CD4-positive, CD25-positive, alpha-beta regulatory T cell (primary cell): ENCODE data around the gene TINAGL1. TPM values are rescaled to one million over a fixed set of nuclear protein-coding genes. Genes with fewer than 3 reads are reported as not detected.

Source experiments
- ATAC-seq, 2 donors: fragments of 150-1000 bp; cut with Tn5 transposase; one replicate each; pipeline ENCODE4 v1.10.0; 2021; ENCODE audit warnings: low read depth in 2 of 2, moderate number of reproducible peaks in 2 of 2, moderate library complexity in 1 of 2
- DNase-seq, 3 donors: peaks; one replicate each; pipeline versions ENCODE4 v3.0.0 to v3.0.0-alpha.2; 2012 to 2022; ENCODE audit warnings: mixed read lengths in 1 of 3
- H3K27ac ChIP-seq: one replicate; pipeline ENCODE4 v1.7.0; 2013; ENCODE audit warnings: mild to moderate bottlenecking, low read length; ENCODE audit not compliant: insufficient read depth, poor library complexity, severe bottlenecking
- H3K27me3 ChIP-seq: one replicate; pipeline ENCODE4 v1.7.0; 2013; ENCODE audit warnings: low read length; ENCODE audit not compliant: control insufficient read depth, insufficient read depth
- H3K36me3 ChIP-seq: one replicate; pipeline ENCODE4 v1.7.0; 2013; ENCODE audit warnings: mild to moderate bottlenecking, low read length, moderate library complexity; ENCODE audit not compliant: control insufficient read depth, insufficient read depth
- H3K4me1 ChIP-seq: 2 replicates; pipeline ENCODE4 v1.7.0; 2013; ENCODE audit warnings: mild to moderate bottlenecking, low read length; ENCODE audit not compliant: insufficient read depth, control insufficient read depth, poor library complexity, severe bottlenecking
- H3K4me3 ChIP-seq: one replicate; pipeline ENCODE4 v1.7.0; 2013; ENCODE audit warnings: low read depth, mild to moderate bottlenecking, low read length, moderate library complexity
- H3K9me3 ChIP-seq, 2 experiments: 1 replicate in 1 of 2; 2 replicates in 1 of 2; pipeline ENCODE4 v1.7.0; 2013; ENCODE audit warnings: low read length in 2 of 2, mild to moderate bottlenecking in 1 of 2, moderate library complexity in 1 of 2; ENCODE audit not compliant: control insufficient read depth in 2 of 2
- H3K27ac Mint-ChIP-seq, 3 donors: one replicate each; pipeline ENCODE4 v1.8.0; 2020 to 2022; ENCODE audit warnings: mild to moderate bottlenecking in 3 of 3, mixed read lengths in 3 of 3, moderate library complexity in 2 of 3
- H3K27me3 Mint-ChIP-seq: one replicate; pipeline ENCODE4 v1.8.0; 2022; ENCODE audit warnings: mild to moderate bottlenecking, mixed read lengths
- H3K36me3 Mint-ChIP-seq: one replicate; pipeline ENCODE4 v1.8.0; 2020; ENCODE audit warnings: mixed read lengths
- H3K4me1 Mint-ChIP-seq, 4 donors: one replicate each; pipeline ENCODE4 v1.8.0; 2020 to 2022; ENCODE audit warnings: mixed read lengths in 4 of 4, mild to moderate bottlenecking in 1 of 4
- H3K4me3 Mint-ChIP-seq, 4 donors: one replicate each; pipeline ENCODE4 v1.8.0; 2020 to 2022; ENCODE audit warnings: mild to moderate bottlenecking in 4 of 4, mixed read lengths in 4 of 4, moderate library complexity in 3 of 4
- H3K9me3 Mint-ChIP-seq, 7 donors: one replicate each; pipeline ENCODE4 v1.8.0; 2020 to 2022; ENCODE audit warnings: mixed read lengths in 7 of 7, mild to moderate bottlenecking in 3 of 7, moderate library complexity in 2 of 7
- polyA plus RNA-seq, 4 donors: library from polyadenylated mRNA; unstranded; fragments of 300-500 nt; fragmentation: Illumina TruSeq; gene quantifications; one replicate each; pipeline ENCODE4 v1.2.3, GENCODE V29; 2021
- total RNA-seq: library from RNA; stranded (reverse); gene quantifications from one replicate; pipeline ENCODE4 v1.2.3, GENCODE V29; 2022

Gene TINAGL1
- total and polyA plus RNA-seq, 5 donors from 2014 or later: not detected

DNA sequence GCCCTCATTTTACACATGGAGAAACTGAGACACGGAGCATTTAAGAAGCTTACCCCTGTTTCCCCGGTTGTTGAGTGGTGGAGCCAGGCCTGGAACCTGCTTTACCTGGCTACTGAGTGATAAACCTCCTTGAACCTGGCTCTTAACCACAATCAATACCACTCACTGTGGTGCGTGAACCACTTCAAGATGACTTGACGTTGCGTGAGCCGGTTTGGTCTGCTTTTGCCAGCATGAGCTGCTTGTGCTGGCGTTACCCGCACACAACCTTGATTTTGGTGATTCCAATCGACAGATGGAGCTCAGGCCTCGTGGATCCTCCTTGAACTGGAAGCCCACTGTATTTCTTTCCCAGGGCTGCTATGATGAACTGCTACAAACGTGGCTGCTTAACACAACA lies 6.1 kb upstream of the TINAGL1 start:
- no peaks in the 10 kb centered on the region for H3K36me3 ChIP-seq
- Mint-ChIP-seq H3K4me3 (no peak overlapping the region), H3K27me3 (peaks cover 35% of the 10 kb centered on the region), H3K27ac (no peak overlapping the region), H3K4me1 (no peaks in the 10 kb centered on the region), H3K36me3 (no peaks in the 10 kb centered on the region), H3K9me3 (no peaks in the 10 kb centered on the region)
- no peak overlapping the region for H3K27ac ChIP-seq
- DNase-seq: no peak
- H3K27me3 ChIP-seq: peaks cover 2% of the 10 kb centered on the region
- no peaks in the 10 kb centered on the region for H3K9me3 ChIP-seq
- no peaks in the 10 kb centered on the region for H3K4me1 ChIP-seq
- no peak for ATAC-seq
- H3K4me3 ChIP-seq: no peak overlapping the region

- Histone ChIP-seq H3K4me3 (no peak overlapping the region), H3K4me1 (no peaks in the 10 kb centered on the region), H3K27me3 (peaks cover 2% of the 10 kb centered on the region), H3K27ac (no peak overlapping the region), H3K9me3 (no peaks in the 10 kb centered on the region), H3K36me3 (no peaks in the 10 kb centered on the region)
- Mint-ChIP-seq H3K4me3 (no peak overlapping the region), H3K4me1 (no peaks in the 10 kb centered on the region), H3K9me3 (no peaks in the 10 kb centered on the region), H3K36me3 (no peaks in the 10 kb centered on the region), H3K27ac (no peak overlapping the region), H3K27me3 (peaks cover 41% of the 10 kb centered on the region)
- DNase-seq (no peak), ATAC-seq (no peak)
Measured at GRCh38 chr1:31570906-31571305, 5.4 kb upstream of the TINAGL1 start.

DNA sequence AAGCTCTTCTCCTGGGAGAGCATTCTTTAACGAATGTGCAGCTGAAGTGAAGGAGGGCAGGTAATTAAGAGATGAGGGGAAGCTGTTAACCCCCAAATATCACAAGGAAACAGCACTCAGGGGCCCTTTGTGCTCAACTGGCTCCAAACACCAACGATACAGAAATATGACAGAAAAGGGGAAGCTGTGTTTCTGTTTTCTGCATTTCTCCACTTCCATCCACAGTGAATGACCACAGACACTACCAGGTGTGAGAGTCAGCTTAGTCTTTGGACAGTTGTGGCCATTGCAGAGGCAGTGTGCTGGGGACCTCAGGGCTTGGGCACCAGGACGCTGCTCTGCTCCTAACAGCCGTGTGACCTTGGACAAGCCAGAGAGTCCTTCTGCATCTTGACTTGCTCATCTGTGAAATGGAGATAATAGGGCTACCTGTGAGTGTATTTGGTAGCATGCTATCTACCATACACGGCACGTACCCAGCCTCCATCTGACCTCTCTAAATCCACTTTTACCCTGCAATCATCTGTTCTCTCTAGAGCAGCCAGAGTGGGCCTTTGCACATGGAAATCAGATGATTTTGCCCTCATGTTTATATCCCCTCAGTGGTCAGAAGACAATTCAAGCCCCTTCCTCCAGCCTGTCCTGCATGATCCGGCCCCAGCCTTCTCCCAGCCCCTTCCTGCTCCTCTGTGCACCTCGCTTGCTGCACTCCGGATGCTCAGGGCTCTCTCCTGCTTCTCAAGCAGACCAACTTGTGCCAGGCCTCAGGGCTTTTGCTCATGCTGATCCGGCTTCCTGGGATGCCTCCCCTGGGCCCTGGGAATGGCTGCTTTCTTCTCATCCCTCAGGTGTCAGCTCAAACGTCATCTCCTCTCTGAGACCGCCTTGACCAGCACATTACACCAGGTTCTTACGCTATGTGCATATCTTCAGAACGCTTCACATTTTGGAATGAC lies 4.7 kb upstream of the TINAGL1 start:
- Histone ChIP-seq H3K4me3 (no peak overlapping the region), H3K9me3 (no peaks in the 10 kb centered on the region), H3K4me1 (peaks cover 5% of the 10 kb centered on the region), H3K27me3 (peaks cover 2% of the 10 kb centered on the region), H3K36me3 (no peaks in the 10 kb centered on the region), H3K27ac (no peak overlapping the region)
- DNase-seq (no peak), ATAC-seq (no peak)
- Mint-ChIP-seq H3K4me1 (peaks cover 0 to 3% (median 0%) of the 10 kb centered on the region in 4 donors), H3K4me3 (no peak overlapping the region), H3K27ac (no peak overlapping the region), H3K36me3 (no peaks in the 10 kb centered on the region), H3K9me3 (no peaks in the 10 kb centered on the region), H3K27me3 (peaks cover 40% of the 10 kb centered on the region)

- H3K4me1 Mint-ChIP-seq: peaks cover 0 to 5% (median 0%) of the 10 kb centered on the region in 4 donors
Measured at GRCh38 chr1:31572323-31573104, 3.8 kb upstream of the TINAGL1 start.

DNA sequence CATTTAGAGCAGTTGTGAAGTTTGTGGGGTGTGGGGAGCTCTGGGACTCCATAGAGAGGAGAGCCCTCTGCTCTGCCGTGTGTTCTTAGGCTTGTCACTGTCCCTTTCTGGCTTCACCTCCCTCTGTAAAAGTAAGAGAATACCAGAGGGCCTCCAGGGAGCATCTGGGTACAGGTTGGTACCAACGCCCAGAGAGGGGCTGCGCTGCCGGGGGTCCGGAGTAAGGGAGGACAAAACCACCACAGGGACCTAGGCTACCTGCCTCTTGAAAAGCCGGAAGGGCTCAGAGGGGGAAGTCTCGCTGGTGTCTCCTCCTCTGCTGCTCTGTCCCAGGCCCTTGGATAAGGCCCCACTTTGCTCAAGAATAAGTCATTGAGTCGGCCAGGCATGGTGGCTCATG lies 3.1 kb upstream of the TINAGL1 start:
- H3K9me3 Mint-ChIP-seq: no peaks in the 10 kb centered on the region
- no peak overlapping the region for H3K27ac Mint-ChIP-seq
- ATAC-seq (no peak), DNase-seq (no peak)
- peaks cover 42% of the 10 kb centered on the region for H3K27me3 Mint-ChIP-seq
- peaks cover 7% of the 10 kb centered on the region for H3K27me3 ChIP-seq
- no peak overlapping the region for H3K4me3 ChIP-seq
- peaks cover 0 to 5% (median 0%) of the 10 kb centered on the region in 4 donors for H3K4me1 Mint-ChIP-seq
- H3K4me3 Mint-ChIP-seq: no peak overlapping the region
- H3K9me3 ChIP-seq: no peaks in the 10 kb centered on the region
- H3K36me3 ChIP-seq: no peaks in the 10 kb centered on the region
- H3K36me3 Mint-ChIP-seq: no peaks in the 10 kb centered on the region
- no peak overlapping the region for H3K27ac ChIP-seq
- H3K4me1 ChIP-seq: peaks cover 5% of the 10 kb centered on the region

More at GRCh38 chr1:31572323-31573104, 3.8 kb upstream of the TINAGL1 start:
- Histone ChIP-seq H3K4me3 (no peak overlapping the region), H3K9me3 (no peaks in the 10 kb centered on the region), H3K27me3 (peaks cover 4% of the 10 kb centered on the region), H3K27ac (no peak overlapping the region), H3K36me3 (no peaks in the 10 kb centered on the region), H3K4me1 (peaks cover 5% of the 10 kb centered on the region)
- DNase-seq (no peak), ATAC-seq (no peak)
- H3K36me3 Mint-ChIP-seq: no peaks in the 10 kb centered on the region
- H3K27ac Mint-ChIP-seq: no peak overlapping the region
- no peaks in the 10 kb centered on the region for H3K9me3 Mint-ChIP-seq
- peaks cover 43% of the 10 kb centered on the region for H3K27me3 Mint-ChIP-seq
- no peak overlapping the region for H3K4me3 Mint-ChIP-seq

DNA sequence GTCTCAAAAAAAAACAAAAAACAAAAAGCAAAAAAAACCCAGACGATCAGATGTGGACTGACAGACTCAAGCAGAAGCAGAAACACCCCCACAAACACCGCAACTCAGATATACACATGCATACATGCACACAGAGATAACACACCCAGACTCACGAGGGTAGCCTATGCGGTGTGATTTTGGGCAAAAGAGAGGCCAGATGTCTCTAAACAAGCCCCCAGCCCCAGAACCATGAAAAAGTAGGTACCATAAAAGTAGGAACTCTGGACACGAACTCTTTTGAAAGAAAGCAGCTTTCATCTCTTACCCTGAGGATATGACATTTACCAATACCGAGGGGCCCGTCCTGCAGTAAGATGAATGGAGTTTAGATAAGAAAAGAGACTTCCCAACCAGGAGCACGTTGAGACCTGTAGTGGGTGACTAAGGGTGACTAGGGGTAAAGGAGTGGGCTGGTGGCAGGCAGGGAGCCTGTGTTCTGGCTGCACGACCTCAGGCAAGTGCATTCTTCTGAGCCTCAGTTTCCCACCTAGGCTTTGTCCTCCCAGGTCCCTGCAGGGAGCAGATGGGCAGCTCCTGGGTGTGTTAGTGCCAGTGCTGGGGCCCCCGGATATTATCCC lies 1.5 kb upstream of the TINAGL1 start:
- no peaks in the 10 kb centered on the region for H3K36me3 ChIP-seq
- H3K4me3 ChIP-seq: no peak overlapping the region
- Mint-ChIP-seq H3K27me3 (peaks cover 33% of the 10 kb centered on the region), H3K36me3 (no peaks in the 10 kb centered on the region), H3K9me3 (no peaks in the 10 kb centered on the region), H3K4me1 (peaks cover 0 to 5% (median 0%) of the 10 kb centered on the region in 4 donors), H3K27ac (no peak overlapping the region), H3K4me3 (no peak overlapping the region)
- no peaks in the 10 kb centered on the region for H3K9me3 ChIP-seq
- no peak overlapping the region for H3K27ac ChIP-seq
- ATAC-seq (no peak), DNase-seq (no peak)
- peaks cover 7% of the 10 kb centered on the region for H3K27me3 ChIP-seq
- H3K4me1 ChIP-seq: peaks cover 5% of the 10 kb centered on the region

- Histone ChIP-seq H3K4me1 (peaks cover 5% of the 10 kb centered on the region), H3K36me3 (no peaks in the 10 kb centered on the region), H3K4me3 (no peak overlapping the region), H3K9me3 (no peaks in the 10 kb centered on the region), H3K27ac (no peak overlapping the region), H3K27me3 (peaks cover 7% of the 10 kb centered on the region)
- Mint-ChIP-seq H3K27me3 (peaks cover 33% of the 10 kb centered on the region), H3K4me3 (no peak overlapping the region), H3K4me1 (peaks cover 0 to 5% (median 0%) of the 10 kb centered on the region in 4 donors), H3K27ac (no peak overlapping the region), H3K36me3 (no peaks in the 10 kb centered on the region), H3K9me3 (no peaks in the 10 kb centered on the region)
- DNase-seq: no peak
- no peak for ATAC-seq
Measured at GRCh38 chr1:31575369-31576140, 760 bp upstream of the TINAGL1 start.
